A549 (cell line): ENCODE results near the gene SMAD5. TPM values are rescaled to one million over a fixed set of nuclear protein-coding genes. Genes with fewer than 3 reads are reported as not detected.

Experiments
- ATAC-seq, 2 experiments: fragments of 200-7000 bp in 1 of 2; fragments of >200 bp in 1 of 2; cut with Nextera tagmentation in 1 of 2; cut with Tn5 transposase in 1 of 2; 3 replicates each; pipeline versions ENCODE4 v1.8.0 to v1.9.1; 2018 to 2020; ENCODE audit warnings: mild to moderate bottlenecking in 1 of 2, moderate library complexity in 1 of 2
- CTCF ChIA-PET: fragments of 300-600 bp; sonication (Branson Sonifier 250); formaldehyde crosslinking; extraction: SDS; loops from one replicate; lab custom pipeline; 2021; ENCODE audit warnings: antibody characterized with exemption, inconsistent platforms; lab: Yijun Ruan, JAX
- POLR2A ChIA-PET: fragments of 350-600 bp; formaldehyde crosslinking; extraction: SDS; loops from one replicate; lab custom pipeline; 2021; ENCODE audit warnings: antibody characterized with exemption, inconsistent platforms; lab: Yijun Ruan, JAX
- DNase-seq, 2 experiments: peaks; one replicate each; pipeline versions ENCODE4 v3.0.0 to v3.0.0-alpha.2; 2011 to 2016; ENCODE audit warnings: low read depth in 1 of 2, low spot score in 1 of 2
- FAIRE-seq: peaks from 2 replicates; lab custom pipeline; 2011; peaks lifted over from hg19 to GRCh38; lab: Jason Lieb, UNC
- H3K27ac ChIP-seq, 2 experiments: fragments of >200 bp; sonication (Bioruptor Twin); formaldehyde crosslinking; 3 replicates each; pipeline ENCODE4 v1.5.1; 2016 to 2017
- H3K4me1 ChIP-seq: fragments of >200 bp; sonication (Bioruptor Twin); formaldehyde crosslinking; 3 replicates; pipeline ENCODE4 v1.6.1; 2016
- H3K4me2 ChIP-seq: fragments of >200 bp; sonication (Bioruptor Twin); formaldehyde crosslinking; 3 replicates; pipeline ENCODE4 v1.6.1; 2016
- H3K4me3 ChIP-seq: fragments of >200 bp; sonication (Bioruptor Twin); formaldehyde crosslinking; 3 replicates; pipeline ENCODE4 v1.5.1; 2016
- H3K9me3 ChIP-seq: fragments of >200 bp; sonication (Bioruptor Twin); formaldehyde crosslinking; 3 replicates; pipeline ENCODE4 v1.6.1; 2016
- ATOH8 ChIP-seq: fragments of 250-450 bp; sonication (Bioruptor Pico); IDR thresholded peaks from 2 replicates; pipeline ENCODE4 v1.5.0; 2020; ENCODE audit warnings: low read depth, mild to moderate bottlenecking, moderate library complexity
- BCL3 ChIP-seq: fragments of >200 bp; sonication (Bioruptor Twin); formaldehyde crosslinking; IDR thresholded peaks from 3 replicates; pipeline ENCODE4 v1.6.1; 2016
- BHLHE40 ChIP-seq: IDR thresholded peaks from 2 replicates; pipeline ENCODE4 v1.6.1; 2012; ENCODE audit warnings: low read depth, low read length, inconsistent platforms
- CBX8 ChIP-seq: fragments of 200-600 bp; sonication (generic); IDR thresholded peaks from 2 replicates; pipeline ENCODE4 v1.6.1; 2016
- CEBPB ChIP-seq, 2 experiments: fragments of >200 bp in 1 of 2; sonication (Bioruptor Twin) in 1 of 2; formaldehyde crosslinking in 1 of 2; IDR thresholded peaks; 2 replicates each; pipeline ENCODE4 v1.6.1; 2012 to 2016
- E2F6 ChIP-seq: IDR thresholded peaks from 2 replicates; pipeline ENCODE4 v1.6.1; 2012; ENCODE audit warnings: low read depth, borderline replicate concordance
- EHF ChIP-seq: fragments of 250-450 bp; sonication (Bioruptor Pico); IDR thresholded peaks from 2 replicates; pipeline ENCODE4 v1.5.0; 2020; ENCODE audit warnings: mild to moderate bottlenecking
- EHMT2 ChIP-seq: fragments of 200-600 bp; sonication (generic); IDR thresholded peaks from 2 replicates; pipeline ENCODE4 v1.6.1; 2016; ENCODE audit warnings: antibody characterized with exemption, low read depth, mild to moderate bottlenecking, moderate library complexity
- EP300 ChIP-seq, 2 experiments: fragments of >200 bp; sonication (Bioruptor Twin); formaldehyde crosslinking; IDR thresholded peaks; 2 replicates in 1 of 2; 3 replicates in 1 of 2; pipeline ENCODE4 v1.6.1; 2016 to 2017
- FOSL2 ChIP-seq, 2 experiments: fragments of 450-650 bp in 1 of 2; fragments of >200 bp in 1 of 2; sonication (Bioruptor Twin) in 1 of 2; formaldehyde crosslinking; IDR thresholded peaks; 2 replicates each; pipeline versions ENCODE4 v1.5.0 to v1.6.1; 2016 to 2020; ENCODE audit warnings: mild to moderate bottlenecking in 1 of 2, moderate library complexity in 1 of 2
- FOXS1 ChIP-seq: fragments of 250-450 bp; sonication (Bioruptor Pico); IDR thresholded peaks from 2 replicates; pipeline ENCODE4 v1.5.0; 2020; ENCODE audit warnings: mild to moderate bottlenecking, moderate library complexity
- GATA3 ChIP-seq: IDR thresholded peaks from 2 replicates; pipeline ENCODE4 v1.6.1; 2012; ENCODE audit warnings: borderline replicate concordance
- HES2 ChIP-seq: fragments of >200 bp; sonication (Bioruptor Twin); formaldehyde crosslinking; IDR thresholded peaks from 2 replicates; pipeline ENCODE4 v1.6.1; 2016
- HOXB13 ChIP-seq: fragments of 250-450 bp; sonication (Bioruptor Pico); IDR thresholded peaks from 2 replicates; pipeline ENCODE4 v1.5.0; 2020; ENCODE audit warnings: low read depth, mild to moderate bottlenecking, moderate library complexity
- JUNB ChIP-seq: fragments of >200 bp; sonication (Bioruptor Twin); formaldehyde crosslinking; IDR thresholded peaks from 2 replicates; pipeline ENCODE4 v1.6.1; 2016
- MAX ChIP-seq: IDR thresholded peaks from 2 replicates; pipeline ENCODE4 v1.6.1; 2012
- MYC ChIP-seq: IDR thresholded peaks from 2 replicates; pipeline ENCODE4 v1.6.1; 2012; ENCODE audit warnings: mild to moderate bottlenecking, inconsistent platforms, low read length, improper control_type of control experiment, borderline replicate concordance
- NFE2L2 ChIP-seq: fragments of 150-350 bp; conservative IDR thresholded peaks from 2 replicates; pipeline ENCODE4 v1.6.1; 2014; ENCODE audit warnings: low read length
- NPAS2 ChIP-seq: fragments of 250-450 bp; sonication (Bioruptor Pico); IDR thresholded peaks from 2 replicates; pipeline ENCODE4 v1.8.0; 2022; ENCODE audit warnings: mild to moderate bottlenecking, moderate library complexity, borderline replicate concordance
- NR3C1 ChIP-seq: fragments of >200 bp; sonication (Bioruptor Twin); formaldehyde crosslinking; IDR thresholded peaks from 3 replicates; pipeline ENCODE4 v1.6.1; 2017
- RAD21 ChIP-seq, 2 experiments: fragments of >200 bp in 1 of 2; sonication (Bioruptor Twin) in 1 of 2; formaldehyde crosslinking in 1 of 2; IDR thresholded peaks in 1 of 2; conservative IDR thresholded peaks in 1 of 2; 2 replicates in 1 of 2; 3 replicates in 1 of 2; pipeline ENCODE4 v1.6.1; 2012 to 2018; ENCODE audit warnings: inconsistent platforms in 1 of 2
- RARB ChIP-seq: fragments of 250-450 bp; sonication (Bioruptor Pico); IDR thresholded peaks from 2 replicates; pipeline ENCODE4 v1.8.0; 2021; ENCODE audit warnings: mild to moderate bottlenecking, moderate library complexity
- RNF2 ChIP-seq: fragments of 200-600 bp; sonication (generic); IDR thresholded peaks from 2 replicates; pipeline ENCODE4 v1.6.1; 2016; ENCODE audit warnings: low read depth, mild to moderate bottlenecking, antibody characterized with exemption, moderate library complexity, borderline replicate concordance
- TP53 ChIP-seq: fragments of 250-450 bp; sonication (Bioruptor Pico); IDR thresholded peaks from 2 replicates; pipeline ENCODE4 v1.5.0; 2021; ENCODE audit warnings: mild to moderate bottlenecking, moderate library complexity
- USF2 ChIP-seq: fragments of 450-650 bp; IDR thresholded peaks from 2 replicates; pipeline ENCODE4 v1.6.1; 2014; ENCODE audit warnings: antibody characterized with exemption
- ZSCAN20 ChIP-seq: fragments of 250-450 bp; sonication (Bioruptor Pico); IDR thresholded peaks from 2 replicates; pipeline ENCODE4 v1.8.0; 2022; ENCODE audit warnings: mild to moderate bottlenecking, moderate library complexity
- WGBS: methylation state at CpG from one replicate; pipeline ENCODE4 v1.1.6; 2017; ENCODE audit errors: missing lambda C conversion rate; 5-methylcytosine and 5-hydroxymethylcytosine counted together
- polyA plus RNA-seq, 4 experiments: library from polyadenylated mRNA; depleted of rRNA in 3 of 4; stranded (reverse); fragments of >200 nt; fragmentation: RNase III in 1 of 4; extraction: RNeasy Plus Mini Kit Qiagen cat#74134 plus additional on column Dnase treatment in 1 of 4; gene quantifications; 2 replicates in 3 of 4; 3 replicates in 1 of 4; pipeline ENCODE4 v1.2.3, GENCODE V29; 2011 to 2017

Gene SMAD5
- polyA plus RNA-seq, 2 of the 4 experiments (the other 2 are of a cell fraction): 17.1 to 101 TPM

GRCh38 chr5:136186796-136187195 is 54.2 kb downstream of the SMAD5 start:
- POLR2A ChIA-PET: no interaction called here
- CTCF ChIA-PET: interaction anchor here (1.2 to 1.3 kb wide), 2 partner anchors 15 to 633 kb away, joined by 3 to 4 read pairs; no protein-coding TSS in a partner anchor
- no peak for ATAC-seq
- Histone ChIP-seq H3K4me1 (no peaks in the 10 kb centered on the region), H3K4me3 (no peak overlapping the region), H3K27ac (no peak overlapping the region), H3K9me3 (no peaks in the 10 kb centered on the region), H3K4me2 (no peak overlapping the region)
- no peak for FAIRE-seq
- DNase-seq: no peak
- WGBS: 63% methylated on average over 2 of the region's 2 CpGs
- TF ChIP-seq EP300 (IDR thresholded peaks at IDR 0.05) (no peak), E2F6 (no peak), ATOH8 (CRISPR knock-in tag) (no peak), CEBPB (IDR thresholded peaks at IDR 0.05) (no peak), FOXS1 (CRISPR knock-in tag) (no peak), EHMT2 (no peak), EHF (CRISPR knock-in tag) (no peak), HES2 (no peak), RNF2 (no peak), USF2 (no peak), MYC (no peak), JUNB (no peak)

GRCh38 chr5:136188859-136189258 is 56.2 kb downstream of the SMAD5 start:
- ATAC-seq (no peak), DNase-seq (no peak), FAIRE-seq (no peak)
- CTCF ChIA-PET: interaction anchor here (1.2 to 2.7 kb wide), 2 partner anchors 15 to 16 kb away, joined by 4 to 13 read pairs; no protein-coding TSS in a partner anchor
- Histone ChIP-seq H3K4me3 (no peak overlapping the region), H3K27ac (no peak overlapping the region), H3K4me2 (no peak overlapping the region), H3K9me3 (no peaks in the 10 kb centered on the region), H3K4me1 (no peaks in the 10 kb centered on the region)
- TF ChIP-seq RNF2 (no peak), TP53 (no peak), ATOH8 (CRISPR knock-in tag) (no peak), BHLHE40 (no peak), BCL3 (no peak), CBX8 (no peak), GATA3 (no peak), RAD21 (conservative IDR thresholded peaks at IDR 0.05 in 1 of 2, IDR thresholded peaks at IDR 0.05 in 1 of 2) (no peak), NR3C1 (no peak), NPAS2 (CRISPR knock-in tag) (no peak), ZSCAN20 (no peak), USF2 (no peak), HOXB13 (CRISPR knock-in tag) (no peak), FOSL2 (IDR thresholded peaks at IDR 0.05) (no peak), FOSL2 (CRISPR knock-in tag; IDR thresholded peaks at IDR 0.05) (no peak), MAX (no peak), EP300 (IDR thresholded peaks at IDR 0.05) (no peak), HES2 (no peak), RARB (CRISPR knock-in tag) (no peak), NFE2L2 (no peak)
- WGBS: 98% methylated on average over 7 of the region's 7 CpGs
- POLR2A ChIA-PET: no interaction called here
